Measurements from ENCODE around the gene KANSL1L. TPM values are rescaled to one million over a fixed set of nuclear protein-coding genes. Genes with fewer than 3 reads are reported as not detected.
A peak's percentile ranks its signal among the peaks of the same experiment; 100 is the strongest.

Gene KANSL1L
- total and polyA plus RNA-seq, 2 experiments from 2014 or later: 7.4 to 21.1 TPM

DNA sequence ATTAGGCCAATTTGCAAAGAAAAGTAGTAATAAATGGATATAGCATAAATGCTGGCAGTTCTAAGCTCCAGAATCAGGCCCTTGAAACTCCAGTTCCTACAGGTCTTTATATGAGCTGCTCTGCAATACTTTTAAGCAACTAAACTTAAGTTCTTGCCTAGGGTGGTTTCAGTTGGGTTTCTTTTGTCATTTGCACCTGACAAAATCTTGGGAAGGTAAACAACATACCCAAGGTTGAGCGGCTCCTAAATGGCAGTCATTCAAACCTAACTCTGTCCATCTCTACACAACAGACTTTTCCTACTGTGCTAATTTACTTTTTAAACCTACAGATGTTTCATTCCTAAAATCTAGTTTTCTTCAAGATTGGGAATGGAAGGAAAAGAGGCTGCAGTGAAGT, 9.3 kb upstream of the KANSL1L start:
- H3K4me2 ChIP-seq: peak overlapping the region; percentile 61
- H3K4me3 ChIP-seq: no peak overlapping the region
- H3K36me3 ChIP-seq (ENCODE audit: insufficient read depth): peaks cover 4% of the 10 kb centered on the region; the same call in 1 of the 2 replicates
- H4K20me1 ChIP-seq (replicated peaks; ENCODE audit: insufficient read depth): no peaks in the 10 kb centered on the region
- 0 out of 2 replicates have a peak, but pooled peaks cover 3% of the 10 kb centered on the region for H3F3A ChIP-seq (replicated peaks; ENCODE audit: low read depth)
- peaks cover 30% of the 10 kb centered on the region for H3K4me1 ChIP-seq (ENCODE audit: insufficient read depth)
- H3K9me2 ChIP-seq (ENCODE audit: insufficient read depth): no peaks in the 10 kb centered on the region
- H3K79me2 ChIP-seq (replicated peaks; ENCODE audit: insufficient read depth): no peaks in the 10 kb centered on the region
- TF ChIP-seq CREB1 (CRISPR knock-in tag; IDR thresholded peaks at IDR 0.05; ENCODE audit: low read depth): no peak
- TF ChIP-seq, protein P1, sequence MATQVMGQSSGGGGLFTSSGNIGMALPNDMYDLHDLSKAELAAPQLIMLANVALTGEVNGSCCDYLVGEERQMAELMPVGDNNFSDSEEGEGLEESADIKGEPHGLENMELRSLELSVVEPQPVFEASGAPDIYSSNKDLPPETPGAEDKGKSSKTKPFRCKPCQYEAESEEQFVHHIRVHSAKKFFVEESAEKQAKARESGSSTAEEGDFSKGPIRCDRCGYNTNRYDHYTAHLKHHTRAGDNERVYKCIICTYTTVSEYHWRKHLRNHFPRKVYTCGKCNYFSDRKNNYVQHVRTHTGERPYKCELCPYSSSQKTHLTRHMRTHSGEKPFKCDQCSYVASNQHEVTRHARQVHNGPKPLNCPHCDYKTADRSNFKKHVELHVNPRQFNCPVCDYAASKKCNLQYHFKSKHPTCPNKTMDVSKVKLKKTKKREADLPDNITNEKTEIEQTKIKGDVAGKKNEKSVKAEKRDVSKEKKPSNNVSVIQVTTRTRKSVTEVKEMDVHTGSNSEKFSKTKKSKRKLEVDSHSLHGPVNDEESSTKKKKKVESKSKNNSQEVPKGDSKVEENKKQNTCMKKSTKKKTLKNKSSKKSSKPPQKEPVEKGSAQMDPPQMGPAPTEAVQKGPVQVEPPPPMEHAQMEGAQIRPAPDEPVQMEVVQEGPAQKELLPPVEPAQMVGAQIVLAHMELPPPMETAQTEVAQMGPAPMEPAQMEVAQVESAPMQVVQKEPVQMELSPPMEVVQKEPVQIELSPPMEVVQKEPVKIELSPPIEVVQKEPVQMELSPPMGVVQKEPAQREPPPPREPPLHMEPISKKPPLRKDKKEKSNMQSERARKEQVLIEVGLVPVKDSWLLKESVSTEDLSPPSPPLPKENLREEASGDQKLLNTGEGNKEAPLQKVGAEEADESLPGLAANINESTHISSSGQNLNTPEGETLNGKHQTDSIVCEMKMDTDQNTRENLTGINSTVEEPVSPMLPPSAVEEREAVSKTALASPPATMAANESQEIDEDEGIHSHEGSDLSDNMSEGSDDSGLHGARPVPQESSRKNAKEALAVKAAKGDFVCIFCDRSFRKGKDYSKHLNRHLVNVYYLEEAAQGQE (IDR thresholded peaks at IDR 0.05; ENCODE audit: unreplicated experiment): no peak
- TF ChIP-seq EZH2 (IDR thresholded peaks at IDR 0.05; ENCODE audit: low read depth, unreplicated experiment): no peak
- no peak for TF ChIP-seq POLR2AphosphoS5 (IDR thresholded peaks at IDR 0.05; ENCODE audit: low read depth)
- TF ChIP-seq, protein P2, sequence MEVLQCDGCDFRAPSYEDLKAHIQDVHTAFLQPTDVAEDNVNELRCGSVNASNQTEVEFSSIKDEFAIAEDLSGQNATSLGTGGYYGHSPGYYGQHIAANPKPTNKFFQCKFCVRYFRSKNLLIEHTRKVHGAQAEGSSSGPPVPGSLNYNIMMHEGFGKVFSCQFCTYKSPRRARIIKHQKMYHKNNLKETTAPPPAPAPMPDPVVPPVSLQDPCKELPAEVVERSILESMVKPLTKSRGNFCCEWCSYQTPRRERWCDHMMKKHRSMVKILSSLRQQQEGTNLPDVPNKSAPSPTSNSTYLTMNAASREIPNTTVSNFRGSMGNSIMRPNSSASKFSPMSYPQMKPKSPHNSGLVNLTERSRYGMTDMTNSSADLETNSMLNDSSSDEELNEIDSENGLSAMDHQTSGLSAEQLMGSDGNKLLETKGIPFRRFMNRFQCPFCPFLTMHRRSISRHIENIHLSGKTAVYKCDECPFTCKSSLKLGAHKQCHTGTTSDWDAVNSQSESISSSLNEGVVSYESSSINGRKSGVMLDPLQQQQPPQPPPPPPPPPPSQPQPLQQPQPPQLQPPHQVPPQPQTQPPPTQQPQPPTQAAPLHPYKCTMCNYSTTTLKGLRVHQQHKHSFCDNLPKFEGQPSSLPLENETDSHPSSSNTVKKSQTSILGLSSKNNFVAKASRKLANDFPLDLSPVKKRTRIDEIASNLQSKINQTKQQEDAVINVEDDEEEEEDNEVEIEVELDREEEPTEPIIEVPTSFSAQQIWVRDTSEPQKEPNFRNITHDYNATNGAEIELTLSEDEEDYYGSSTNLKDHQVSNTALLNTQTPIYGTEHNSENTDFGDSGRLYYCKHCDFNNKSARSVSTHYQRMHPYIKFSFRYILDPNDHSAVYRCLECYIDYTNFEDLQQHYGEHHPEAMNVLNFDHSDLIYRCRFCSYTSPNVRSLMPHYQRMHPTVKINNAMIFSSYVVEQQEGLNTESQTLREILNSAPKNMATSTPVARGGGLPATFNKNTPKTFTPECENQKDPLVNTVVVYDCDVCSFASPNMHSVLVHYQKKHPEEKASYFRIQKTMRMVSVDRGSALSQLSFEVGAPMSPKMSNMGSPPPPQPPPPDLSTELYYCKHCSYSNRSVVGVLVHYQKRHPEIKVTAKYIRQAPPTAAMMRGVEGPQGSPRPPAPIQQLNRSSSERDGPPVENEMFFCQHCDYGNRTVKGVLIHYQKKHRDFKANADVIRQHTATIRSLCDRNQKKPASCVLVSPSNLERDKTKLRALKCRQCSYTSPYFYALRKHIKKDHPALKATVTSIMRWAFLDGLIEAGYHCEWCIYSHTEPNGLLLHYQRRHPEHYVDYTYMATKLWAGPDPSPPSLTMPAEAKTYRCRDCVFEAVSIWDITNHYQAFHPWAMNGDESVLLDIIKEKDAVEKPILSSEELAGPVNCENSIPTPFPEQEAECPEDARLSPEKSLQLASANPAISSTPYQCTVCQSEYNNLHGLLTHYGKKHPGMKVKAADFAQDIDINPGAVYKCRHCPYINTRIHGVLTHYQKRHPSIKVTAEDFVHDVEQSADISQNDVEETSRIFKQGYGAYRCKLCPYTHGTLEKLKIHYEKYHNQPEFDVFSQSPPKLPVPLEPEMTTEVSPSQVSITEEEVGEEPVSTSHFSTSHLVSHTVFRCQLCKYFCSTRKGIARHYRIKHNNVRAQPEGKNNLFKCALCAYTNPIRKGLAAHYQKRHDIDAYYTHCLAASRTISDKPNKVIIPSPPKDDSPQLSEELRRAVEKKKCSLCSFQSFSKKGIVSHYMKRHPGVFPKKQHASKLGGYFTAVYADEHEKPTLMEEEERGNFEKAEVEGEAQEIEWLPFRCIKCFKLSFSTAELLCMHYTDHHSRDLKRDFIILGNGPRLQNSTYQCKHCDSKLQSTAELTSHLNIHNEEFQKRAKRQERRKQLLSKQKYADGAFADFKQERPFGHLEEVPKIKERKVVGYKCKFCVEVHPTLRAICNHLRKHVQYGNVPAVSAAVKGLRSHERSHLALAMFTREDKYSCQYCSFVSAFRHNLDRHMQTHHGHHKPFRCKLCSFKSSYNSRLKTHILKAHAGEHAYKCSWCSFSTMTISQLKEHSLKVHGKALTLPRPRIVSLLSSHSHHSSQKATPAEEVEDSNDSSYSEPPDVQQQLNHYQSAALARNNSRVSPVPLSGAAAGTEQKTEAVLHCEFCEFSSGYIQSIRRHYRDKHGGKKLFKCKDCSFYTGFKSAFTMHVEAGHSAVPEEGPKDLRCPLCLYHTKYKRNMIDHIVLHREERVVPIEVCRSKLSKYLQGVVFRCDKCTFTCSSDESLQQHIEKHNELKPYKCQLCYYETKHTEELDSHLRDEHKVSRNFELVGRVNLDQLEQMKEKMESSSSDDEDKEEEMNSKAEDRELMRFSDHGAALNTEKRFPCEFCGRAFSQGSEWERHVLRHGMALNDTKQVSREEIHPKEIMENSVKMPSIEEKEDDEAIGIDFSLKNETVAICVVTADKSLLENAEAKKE (CRISPR knock-in tag; IDR thresholded peaks at IDR 0.05): no peak
- no peak for TF ChIP-seq JUNB (IDR thresholded peaks at IDR 0.05; ENCODE audit: unreplicated experiment)
- no peak for TF ChIP-seq NANOG (IDR thresholded peaks at IDR 0.05; ENCODE audit: borderline replicate concordance)
- TF ChIP-seq ZNF331 (CRISPR knock-in tag; IDR thresholded peaks at IDR 0.05; ENCODE audit: low read depth): no peak
- TF ChIP-seq STAT1 (IDR thresholded peaks at IDR 0.05; ENCODE audit: unreplicated experiment): no peak
- TF ChIP-seq, protein P3, sequence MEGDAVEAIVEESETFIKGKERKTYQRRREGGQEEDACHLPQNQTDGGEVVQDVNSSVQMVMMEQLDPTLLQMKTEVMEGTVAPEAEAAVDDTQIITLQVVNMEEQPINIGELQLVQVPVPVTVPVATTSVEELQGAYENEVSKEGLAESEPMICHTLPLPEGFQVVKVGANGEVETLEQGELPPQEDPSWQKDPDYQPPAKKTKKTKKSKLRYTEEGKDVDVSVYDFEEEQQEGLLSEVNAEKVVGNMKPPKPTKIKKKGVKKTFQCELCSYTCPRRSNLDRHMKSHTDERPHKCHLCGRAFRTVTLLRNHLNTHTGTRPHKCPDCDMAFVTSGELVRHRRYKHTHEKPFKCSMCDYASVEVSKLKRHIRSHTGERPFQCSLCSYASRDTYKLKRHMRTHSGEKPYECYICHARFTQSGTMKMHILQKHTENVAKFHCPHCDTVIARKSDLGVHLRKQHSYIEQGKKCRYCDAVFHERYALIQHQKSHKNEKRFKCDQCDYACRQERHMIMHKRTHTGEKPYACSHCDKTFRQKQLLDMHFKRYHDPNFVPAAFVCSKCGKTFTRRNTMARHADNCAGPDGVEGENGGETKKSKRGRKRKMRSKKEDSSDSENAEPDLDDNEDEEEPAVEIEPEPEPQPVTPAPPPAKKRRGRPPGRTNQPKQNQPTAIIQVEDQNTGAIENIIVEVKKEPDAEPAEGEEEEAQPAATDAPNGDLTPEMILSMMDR (conservative IDR thresholded peaks at IDR 0.05; ENCODE audit: low read depth in 2 of 2): no peak
- TF ChIP-seq, protein P4, sequence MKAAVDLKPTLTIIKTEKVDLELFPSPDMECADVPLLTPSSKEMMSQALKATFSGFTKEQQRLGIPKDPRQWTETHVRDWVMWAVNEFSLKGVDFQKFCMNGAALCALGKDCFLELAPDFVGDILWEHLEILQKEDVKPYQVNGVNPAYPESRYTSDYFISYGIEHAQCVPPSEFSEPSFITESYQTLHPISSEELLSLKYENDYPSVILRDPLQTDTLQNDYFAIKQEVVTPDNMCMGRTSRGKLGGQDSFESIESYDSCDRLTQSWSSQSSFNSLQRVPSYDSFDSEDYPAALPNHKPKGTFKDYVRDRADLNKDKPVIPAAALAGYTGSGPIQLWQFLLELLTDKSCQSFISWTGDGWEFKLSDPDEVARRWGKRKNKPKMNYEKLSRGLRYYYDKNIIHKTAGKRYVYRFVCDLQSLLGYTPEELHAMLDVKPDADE (IDR thresholded peaks at IDR 0.05): no peak
- no peak for TF ChIP-seq ZNF114 (CRISPR knock-in tag; IDR thresholded peaks at IDR 0.05)
- TF ChIP-seq EZH2phosphoT487 (IDR thresholded peaks at IDR 0.05; ENCODE audit: unreplicated experiment): no peak
- peaks cover 44% of the 10 kb centered on the region for H3K9me3 Mint-ChIP-seq
- H3K36me3 Mint-ChIP-seq (ENCODE audit: low read depth): peaks cover 38% of the 10 kb centered on the region
- peaks cover 33% of the 10 kb centered on the region for H3K4me1 Mint-ChIP-seq
- ATAC-seq (no peak), DNase-seq (ENCODE audit: low spot score) (no peak)
- no peaks in the 10 kb centered on the region for H3K27me3 ChIP-seq (ENCODE audit: insufficient read depth)
- peak overlapping the region; percentile 61 for H3K27ac ChIP-seq (ENCODE audit: low read depth)
- no peak overlapping the region for H2AFZ ChIP-seq
- H3K4me3 Mint-ChIP-seq: no peak overlapping the region
- H3K27ac Mint-ChIP-seq: no peak overlapping the region
- peaks cover 9% of the 10 kb centered on the region for H3K27me3 Mint-ChIP-seq (ENCODE audit: insufficient read depth, low read depth, poor library complexity)
